Fibroblast of pulmonary artery (primary cell): Measurements from ENCODE around the gene GOLGA7B.

Experiments
- DNase-seq: peaks from one replicate; pipeline ENCODE4 v3.0.0-alpha.2; 2010; ENCODE audit warnings: low read depth
- H3K4me3 ChIP-seq: replicated peaks from 2 replicates; pipeline ENCODE4 v1.5.1; 2011; ENCODE audit warnings: low read depth, mild to moderate bottlenecking, control low read depth, low read length, moderate library complexity
- TF ChIP-seq, protein P1 (sequence below): IDR thresholded peaks from 2 replicates; pipeline ENCODE4 v1.5.1; 2011; ENCODE audit warnings: mild to moderate bottlenecking, control low read depth, low read length, inconsistent platforms; ENCODE audit errors: missing control alignments

Gene GOLGA7B

DNA sequence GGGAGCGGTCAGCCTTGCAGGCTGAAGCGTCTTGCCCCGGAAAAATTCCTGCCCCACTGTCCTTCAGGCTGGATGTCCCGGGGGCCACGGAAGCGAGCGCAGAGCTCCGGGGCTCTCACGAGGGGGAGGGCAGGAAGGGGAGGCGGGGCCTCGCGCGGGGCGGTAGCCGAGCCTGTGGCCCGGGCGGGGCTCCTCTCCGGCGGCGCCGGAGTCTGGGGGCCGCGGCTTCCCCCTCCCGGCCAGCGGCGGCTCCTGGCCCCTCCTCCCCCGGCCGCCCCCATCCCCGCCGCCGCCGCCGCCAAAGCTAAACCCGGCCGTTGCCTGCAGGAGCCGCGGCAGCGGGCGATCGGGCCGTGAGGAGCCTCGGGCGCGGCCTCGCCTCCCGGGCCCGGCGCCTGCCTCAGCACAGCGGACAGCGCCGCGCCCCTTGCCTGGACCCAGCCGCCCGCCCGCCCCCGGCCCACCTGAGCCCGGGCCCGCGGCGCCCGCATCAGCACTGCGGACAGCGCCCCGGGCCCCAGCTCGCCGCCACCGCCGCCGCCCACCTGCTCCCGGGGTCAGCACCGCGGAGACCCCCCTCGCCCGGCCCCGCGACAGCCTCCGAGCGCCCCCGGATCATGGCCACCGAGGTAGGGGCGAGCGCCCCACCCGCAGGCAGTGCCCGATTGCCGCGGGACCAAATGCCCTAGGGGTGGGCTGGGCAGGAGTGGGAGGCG is at the start of gene GOLGA7B:
TSS of gene GOLGA7B (plus strand) at position 157 of the 716 bp plus-strand sequence. CDS start at position 618, 461 bp downstream.
- H3K4me3 ChIP-seq: peak within 1 kb of the TSS; percentile 31
- TF ChIP-seq, protein P1, sequence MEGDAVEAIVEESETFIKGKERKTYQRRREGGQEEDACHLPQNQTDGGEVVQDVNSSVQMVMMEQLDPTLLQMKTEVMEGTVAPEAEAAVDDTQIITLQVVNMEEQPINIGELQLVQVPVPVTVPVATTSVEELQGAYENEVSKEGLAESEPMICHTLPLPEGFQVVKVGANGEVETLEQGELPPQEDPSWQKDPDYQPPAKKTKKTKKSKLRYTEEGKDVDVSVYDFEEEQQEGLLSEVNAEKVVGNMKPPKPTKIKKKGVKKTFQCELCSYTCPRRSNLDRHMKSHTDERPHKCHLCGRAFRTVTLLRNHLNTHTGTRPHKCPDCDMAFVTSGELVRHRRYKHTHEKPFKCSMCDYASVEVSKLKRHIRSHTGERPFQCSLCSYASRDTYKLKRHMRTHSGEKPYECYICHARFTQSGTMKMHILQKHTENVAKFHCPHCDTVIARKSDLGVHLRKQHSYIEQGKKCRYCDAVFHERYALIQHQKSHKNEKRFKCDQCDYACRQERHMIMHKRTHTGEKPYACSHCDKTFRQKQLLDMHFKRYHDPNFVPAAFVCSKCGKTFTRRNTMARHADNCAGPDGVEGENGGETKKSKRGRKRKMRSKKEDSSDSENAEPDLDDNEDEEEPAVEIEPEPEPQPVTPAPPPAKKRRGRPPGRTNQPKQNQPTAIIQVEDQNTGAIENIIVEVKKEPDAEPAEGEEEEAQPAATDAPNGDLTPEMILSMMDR: no peak
- DNase-seq: peak; percentile 20

DNA sequence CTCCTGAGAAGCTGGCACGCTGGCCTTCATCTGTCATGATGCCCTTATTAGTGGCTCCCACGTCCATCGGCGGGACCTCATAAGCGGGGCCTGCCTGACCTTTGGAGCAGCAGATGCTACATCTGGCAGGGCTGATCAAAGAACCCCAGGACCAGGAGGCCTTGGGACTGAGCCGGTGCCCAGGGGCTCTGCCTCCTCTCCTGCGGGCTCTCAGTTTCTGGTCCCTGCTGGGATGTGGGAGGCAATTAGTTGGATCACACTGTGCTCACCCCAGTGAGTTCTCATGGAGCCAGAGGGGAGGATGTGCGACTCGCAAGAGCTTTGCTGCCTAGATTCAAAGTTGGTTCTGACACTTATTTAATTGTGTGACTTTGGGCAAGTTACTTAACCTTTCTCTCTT is 49.2 kb upstream of the GOLGA7B start:
- no peak for DNase-seq
- no peak overlapping the region for H3K4me3 ChIP-seq
- TF ChIP-seq, protein P1: no peak

DNA sequence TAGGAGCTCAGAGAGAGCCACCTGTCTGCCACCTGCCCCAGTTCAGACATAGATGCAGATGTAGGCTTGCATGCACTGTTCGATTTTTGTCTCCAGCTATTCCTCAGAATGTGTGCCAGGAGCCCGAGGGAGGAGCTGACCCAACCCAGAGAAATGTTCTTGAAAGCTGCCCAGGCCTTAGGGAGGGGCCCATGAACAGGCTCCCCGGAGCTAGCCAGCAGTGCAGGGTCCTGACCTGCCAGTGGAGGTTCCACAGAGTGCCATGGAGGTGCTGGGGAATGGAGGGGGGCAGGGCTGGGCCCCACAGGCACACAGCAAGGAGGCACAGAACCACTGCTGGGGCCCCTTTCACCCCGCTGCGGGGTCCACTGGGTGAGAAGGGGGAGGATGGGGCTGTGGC is 48.2 kb upstream of the GOLGA7B start:
- DNase-seq: no peak
- no peak overlapping the region for H3K4me3 ChIP-seq
- TF ChIP-seq, protein P1: no peak

DNA sequence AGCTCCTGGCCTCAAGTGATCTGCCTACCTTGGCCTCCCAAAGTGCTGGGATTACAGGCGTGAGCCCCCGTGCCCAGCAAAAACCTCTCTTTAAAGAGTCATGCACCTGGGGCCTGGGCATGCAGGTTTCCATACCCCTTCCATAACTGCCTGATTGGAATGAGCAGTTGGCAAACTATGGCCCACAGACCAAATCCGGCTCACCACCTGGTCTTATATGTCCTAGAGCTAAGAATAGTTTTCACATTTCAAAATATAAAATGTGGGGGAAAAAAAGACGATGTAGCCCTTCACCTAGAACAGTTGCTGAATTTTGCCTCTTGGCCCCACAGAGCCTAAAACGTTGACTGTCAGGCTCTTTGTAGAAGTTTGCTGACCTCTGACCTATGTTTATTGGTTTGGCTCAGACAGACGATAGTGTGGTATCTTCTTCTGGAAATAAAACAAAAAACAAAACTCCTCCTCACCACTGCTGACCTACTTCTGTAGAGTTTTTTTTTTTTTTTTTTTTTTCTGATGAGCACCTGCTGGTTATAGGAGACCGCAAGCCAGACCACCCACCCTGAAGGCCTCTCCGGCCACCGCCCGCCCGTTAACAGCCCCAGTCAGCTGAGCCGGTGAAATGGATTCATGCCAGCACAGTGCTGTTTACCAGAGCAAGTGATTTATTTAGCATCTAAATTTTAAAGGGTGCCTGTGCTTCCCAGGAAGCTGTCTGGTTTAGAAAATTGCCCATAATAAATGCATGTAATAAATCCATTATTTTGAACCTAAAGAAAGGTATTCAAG is 44.4 kb upstream of the GOLGA7B start:
- TF ChIP-seq, protein P1: no peak
- no peak overlapping the region for H3K4me3 ChIP-seq
- DNase-seq: no peak

DNA sequence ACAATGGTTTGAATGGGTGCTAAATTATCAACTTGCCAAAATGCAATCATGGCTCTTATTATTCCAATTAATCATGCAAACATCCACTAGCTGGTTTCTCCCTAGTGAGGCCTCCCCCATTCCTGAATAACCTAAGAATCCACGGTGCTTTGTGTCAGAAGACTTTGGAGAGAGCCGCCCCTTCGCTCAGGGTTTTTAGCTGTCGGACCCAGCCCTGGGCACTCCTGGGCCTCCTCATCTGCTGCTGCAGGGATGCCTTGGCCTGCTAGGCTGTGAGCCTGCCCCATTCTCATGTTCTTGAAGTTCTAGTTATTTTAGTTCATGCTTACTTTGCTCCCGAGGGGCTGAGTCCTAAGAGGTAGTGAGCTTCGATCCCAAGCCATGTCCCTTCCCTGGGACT is 43.7 kb upstream of the GOLGA7B start:
- DNase-seq: no peak
- TF ChIP-seq, protein P1: no peak
- H3K4me3 ChIP-seq: no peak overlapping the region

DNA sequence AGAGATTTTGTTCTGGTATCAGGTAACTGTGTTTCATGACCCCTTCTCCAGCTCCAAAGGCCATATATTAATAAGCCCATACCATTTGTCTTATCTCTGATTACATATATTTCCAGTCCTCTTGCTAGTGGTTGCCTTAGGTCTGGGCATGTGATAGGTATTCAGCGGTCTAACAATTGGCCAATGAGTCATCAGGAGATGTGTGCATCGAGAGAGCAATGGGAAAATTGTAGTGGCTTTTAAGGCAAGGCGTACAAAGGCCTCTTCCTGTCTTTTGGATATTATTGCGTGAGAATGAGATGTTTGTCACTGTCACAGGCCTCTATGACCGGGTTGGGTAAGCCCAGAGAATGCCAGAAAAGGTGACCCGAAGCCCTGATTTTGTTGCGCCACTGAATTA is 39.2 kb upstream of the GOLGA7B start:
- TF ChIP-seq, protein P1: no peak
- peak; percentile 5 for DNase-seq
- H3K4me3 ChIP-seq: no peak overlapping the region
